ENCODE measurements around the gene AMZ1. TPM values are rescaled to one million over a fixed set of nuclear protein-coding genes. Genes with fewer than 3 reads are reported as not detected.

Gene AMZ1
- polyA plus RNA-seq, 1 experiment, result 0.43 TPM

DNA sequence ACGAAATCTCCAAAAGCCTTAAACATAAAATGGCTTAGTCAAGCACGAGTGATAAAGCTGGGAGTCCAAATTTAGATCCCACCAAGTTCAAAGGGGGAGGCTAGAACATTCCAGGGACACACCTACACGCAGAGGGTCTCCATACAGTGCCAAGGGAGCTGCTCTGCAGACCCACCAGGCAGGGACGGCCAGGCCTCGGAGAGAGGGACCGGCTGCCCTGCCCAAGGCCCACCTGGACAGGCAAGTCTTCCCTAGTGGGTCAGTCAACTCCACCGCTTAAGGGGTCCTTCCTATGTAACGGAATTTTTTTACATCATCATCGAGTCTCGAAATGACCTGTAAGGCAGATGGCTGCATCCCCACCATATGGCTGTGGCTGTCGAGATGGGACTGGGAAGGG, 28.5 kb downstream of the AMZ1 start:
- ChIA-PET POLR2A (no interaction called here), CTCF (no interaction called here)
- Histone ChIP-seq H3K27ac (ENCODE audit: low read depth, low read length) (no peak overlapping the region), H3K27me3 (ENCODE audit: control insufficient read depth, insufficient read depth, low read length) (no peaks in the 10 kb centered on the region), H3K4me3 (ENCODE audit: low read depth, low read length) (no peak overlapping the region), H3K9me3 (ENCODE audit: control insufficient read depth, insufficient read depth, low read length) (peaks cover 27% of the 10 kb centered on the region)
- no peak for DNase-seq (ENCODE audit: low read depth, low spot score)
- no peak for TF ChIP-seq CTCF (IDR thresholded peaks at IDR 0.05; ENCODE audit: low read depth, low read length)

DNA sequence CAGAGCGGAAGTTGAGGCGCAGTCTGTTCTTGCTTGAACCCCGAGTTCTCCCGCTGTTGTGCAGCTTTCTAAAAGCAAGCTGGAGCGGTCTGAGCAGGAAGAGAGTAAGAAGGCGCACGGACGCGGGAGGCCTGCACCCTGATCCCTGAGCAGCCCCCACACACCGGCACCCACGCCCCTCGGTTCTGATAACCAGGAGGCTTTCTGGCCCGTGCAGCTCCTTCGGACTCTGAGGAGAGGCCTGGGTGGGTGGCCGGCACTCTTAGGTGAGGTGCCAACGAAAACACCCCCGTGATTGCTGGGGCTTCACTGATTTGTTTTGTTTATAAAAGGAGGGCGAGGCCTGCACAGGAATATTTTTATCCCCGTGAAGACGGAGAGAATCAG, 28.9 kb downstream of the AMZ1 start:
- ChIA-PET POLR2A (no interaction called here), CTCF (no interaction called here)
- TF ChIP-seq CTCF (IDR thresholded peaks at IDR 0.05; ENCODE audit: low read depth, low read length), result no peak
- Histone ChIP-seq H3K9me3 (ENCODE audit: control insufficient read depth, insufficient read depth, low read length) (peaks cover 29% of the 10 kb centered on the region), H3K4me3 (ENCODE audit: low read depth, low read length) (no peak overlapping the region), H3K27ac (ENCODE audit: low read depth, low read length) (peak overlapping the region; percentile 68), H3K27me3 (ENCODE audit: control insufficient read depth, insufficient read depth, low read length) (no peaks in the 10 kb centered on the region)
- DNase-seq (ENCODE audit: low read depth, low spot score), result no peak

DNA sequence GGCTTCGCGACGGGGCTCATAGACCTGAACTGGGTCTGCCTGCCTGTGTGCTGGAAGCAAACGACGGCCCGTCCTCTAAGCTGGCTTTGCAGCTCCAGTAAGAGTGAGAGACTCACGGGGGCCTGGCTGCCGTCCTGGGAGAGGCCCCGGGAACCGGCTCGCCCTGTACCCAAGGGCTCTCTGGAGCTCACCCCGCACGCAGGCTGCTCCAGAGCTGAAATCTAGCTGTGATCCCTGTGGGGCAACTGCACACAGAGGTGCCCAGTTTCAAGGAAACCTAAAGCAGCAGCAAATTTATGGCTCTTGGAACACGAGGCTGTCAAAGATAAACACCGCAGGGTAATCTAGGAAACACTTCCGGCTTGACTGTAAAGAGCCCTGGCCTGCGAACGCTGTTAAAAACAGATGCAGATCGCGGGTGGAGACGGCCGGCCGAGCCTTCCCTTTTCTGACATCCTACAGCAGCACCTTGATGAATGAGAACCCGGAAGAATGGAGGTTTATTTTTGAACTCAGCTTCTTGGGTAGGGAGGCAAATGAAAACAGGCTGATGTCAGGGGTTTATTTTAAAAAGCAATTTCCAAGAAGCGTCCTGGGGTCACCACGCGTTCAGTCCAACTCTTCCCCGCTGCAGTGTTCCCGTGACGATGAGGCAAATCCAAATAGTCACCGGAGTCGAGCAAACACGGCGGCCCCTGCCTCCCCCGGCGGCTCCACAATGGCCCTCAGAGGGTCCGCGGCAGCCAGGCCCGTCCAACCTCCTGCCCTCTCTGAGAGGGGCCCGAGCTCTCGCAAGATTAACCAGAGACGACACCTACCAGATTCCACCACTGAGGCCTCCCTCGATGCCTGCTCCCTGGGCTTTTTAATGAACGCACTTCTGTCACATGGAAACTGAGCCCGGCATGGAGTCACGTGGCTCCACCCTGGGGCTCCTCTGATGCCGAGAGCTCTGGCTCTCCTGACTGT, 29.6 kb downstream of the AMZ1 start:
- TF ChIP-seq CTCF (IDR thresholded peaks at IDR 0.05; ENCODE audit: low read depth, low read length), result no peak
- ChIA-PET CTCF (interaction anchor here (2.0 kb wide), 1 partner anchor 7 kb away, joined by 8 read pairs; no protein-coding TSS in a partner anchor), POLR2A (no interaction called here)
- H3K27me3 ChIP-seq (ENCODE audit: control insufficient read depth, insufficient read depth, low read length), result no peaks in the 10 kb centered on the region
- no peak for DNase-seq (ENCODE audit: low read depth, low spot score)
- H3K9me3 ChIP-seq (ENCODE audit: control insufficient read depth, insufficient read depth, low read length), result peaks cover 32% of the 10 kb centered on the region
- no peak overlapping the region for H3K4me3 ChIP-seq (ENCODE audit: low read depth, low read length)
- peak overlapping the region; percentile 68 for H3K27ac ChIP-seq (ENCODE audit: low read depth, low read length)

- TF ChIP-seq CTCF (IDR thresholded peaks at IDR 0.05; ENCODE audit: low read depth, low read length), result no peak
- H3K4me3 ChIP-seq (ENCODE audit: low read depth, low read length), result no peak overlapping the region
- POLR2A ChIA-PET, result no interaction called here
- H3K9me3 ChIP-seq (ENCODE audit: control insufficient read depth, insufficient read depth, low read length), result peaks cover 32% of the 10 kb centered on the region
- CTCF ChIA-PET, result interaction anchor here (0.8 to 2.0 kb wide), 4 partner anchors 8 to 100 kb away, joined by 3 to 8 read pairs (median 3); no protein-coding TSS in a partner anchor
- no peaks in the 10 kb centered on the region for H3K27me3 ChIP-seq (ENCODE audit: control insufficient read depth, insufficient read depth, low read length)
- H3K27ac ChIP-seq (ENCODE audit: low read depth, low read length), result no peak overlapping the region
- DNase-seq (ENCODE audit: low read depth, low spot score), result no peak
Measured at GRCh38 chr7:2718296-2718965, 30.4 kb downstream of the AMZ1 start.

DNA sequence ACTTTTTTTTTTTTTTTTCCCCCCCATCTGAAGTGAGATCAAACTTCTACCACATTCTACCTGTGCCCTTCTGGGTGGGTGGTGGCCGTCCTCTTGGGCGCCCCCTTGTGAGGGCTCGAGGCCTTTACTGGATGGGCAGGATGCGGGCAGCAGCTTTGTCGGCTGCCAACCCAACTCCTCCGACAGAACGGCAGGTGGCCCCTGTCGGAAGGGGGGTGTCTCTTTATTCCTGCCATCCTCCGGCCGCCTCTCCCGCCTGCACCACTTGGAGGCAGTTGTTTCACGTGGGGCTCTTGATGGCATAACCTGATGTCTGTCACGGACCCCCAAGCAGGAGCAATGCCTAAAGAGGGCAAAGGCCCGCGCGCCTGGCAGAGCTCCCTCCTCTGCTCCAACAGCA, 31.0 kb downstream of the AMZ1 start:
- ChIA-PET CTCF (interaction anchor here (0.8 to 2.0 kb wide), 5 partner anchors 8 to 99 kb away, joined by 3 to 8 read pairs (median 3); no protein-coding TSS in a partner anchor), POLR2A (interaction anchor here (0.7 kb wide), 2 partner anchors 61 to 143 kb away, joined by 3 to 4 read pairs; no protein-coding TSS in a partner anchor)
- no peaks in the 10 kb centered on the region for H3K27me3 ChIP-seq (ENCODE audit: control insufficient read depth, insufficient read depth, low read length)
- TF ChIP-seq CTCF (IDR thresholded peaks at IDR 0.05; ENCODE audit: low read depth, low read length), result peak; percentile 41
- H3K4me3 ChIP-seq (ENCODE audit: low read depth, low read length), result no peak overlapping the region
- H3K9me3 ChIP-seq (ENCODE audit: control insufficient read depth, insufficient read depth, low read length), result peaks cover 32% of the 10 kb centered on the region
- DNase-seq (ENCODE audit: low read depth, low spot score), result no peak
- no peak overlapping the region for H3K27ac ChIP-seq (ENCODE audit: low read depth, low read length)

Measured in AG04450 (cell line).